HepG2 (cell line): ENCODE measurements around the gene CCNYL1. TPM values are rescaled to one million over a fixed set of nuclear protein-coding genes. Genes with fewer than 3 reads are reported as not detected.

Source experiments
- BORCS8-MEF2B ChIP-seq: sonication (generic); formaldehyde crosslinking; IDR thresholded peaks from 2 replicates; pipeline ENCODE4 v1.8.0; 2022; ENCODE audit warnings: mild to moderate bottlenecking, missing genetic modification reagents
- CEBPG ChIP-seq: IDR thresholded peaks from 2 replicates; pipeline ENCODE4 v1.6.1; 2016
- JUN ChIP-seq: sonication (generic); formaldehyde crosslinking; IDR thresholded peaks from 2 replicates; pipeline ENCODE4 v1.4.0; 2020; ENCODE audit warnings: mild to moderate bottlenecking, missing genetic modification reagents
- MAZ ChIP-seq, 2 experiments: sonication (generic) in 1 of 2; formaldehyde crosslinking in 1 of 2; IDR thresholded peaks; 2 replicates each; pipeline versions ENCODE4 v1.5.0 to v1.6.1; 2012 to 2020; ENCODE audit warnings: low read depth in 2 of 2, mild to moderate bottlenecking in 2 of 2, borderline replicate concordance in 1 of 2, improper control_type of control experiment in 1 of 2, low read length in 1 of 2, missing genetic modification reagents in 1 of 2, moderate library complexity in 1 of 2
- MXI1 ChIP-seq: IDR thresholded peaks from 3 replicates; pipeline ENCODE4 v1.6.1; 2012; ENCODE audit warnings: low read depth, low read length, inconsistent platforms, borderline replicate concordance
- POGZ ChIP-seq: sonication (generic); formaldehyde crosslinking; IDR thresholded peaks from 2 replicates; pipeline ENCODE4 v1.4.0; 2020; ENCODE audit warnings: mild to moderate bottlenecking, missing genetic modification reagents
- POLR2A ChIP-seq, 2 experiments: IDR thresholded peaks; 2 replicates each; pipeline ENCODE4 v1.6.1; 2011; ENCODE audit warnings: low read depth in 2 of 2, low read length in 2 of 2, mild to moderate bottlenecking in 1 of 2, moderate library complexity in 1 of 2; ENCODE audit not compliant: insufficient read depth in 1 of 2
- PRPF4 ChIP-seq: fragments of 200-400 bp; formaldehyde crosslinking; IDR thresholded peaks from 2 replicates; pipeline ENCODE4 v1.6.1; 2016; ENCODE audit warnings: low read length, low read depth; ENCODE audit not compliant: poor library complexity, severe bottlenecking
- SALL2 ChIP-seq: sonication (generic); formaldehyde crosslinking; IDR thresholded peaks from 2 replicates; pipeline ENCODE4 v1.8.1; 2023; ENCODE audit warnings: mild to moderate bottlenecking, missing genetic modification reagents, inconsistent platforms
- ZBTB21 ChIP-seq: sonication (generic); formaldehyde crosslinking; IDR thresholded peaks from 2 replicates; pipeline ENCODE4 v1.4.0; 2020; ENCODE audit warnings: missing genetic modification reagents
- ZFP36L1 ChIP-seq: sonication (generic); formaldehyde crosslinking; IDR thresholded peaks from 2 replicates; pipeline ENCODE4 v1.8.0; 2022; ENCODE audit warnings: mild to moderate bottlenecking, missing genetic modification reagents, moderate library complexity
- ZFP41 ChIP-seq: sonication (generic); formaldehyde crosslinking; IDR thresholded peaks from 2 replicates; pipeline ENCODE4 v1.4.0; 2020; ENCODE audit warnings: mild to moderate bottlenecking, missing genetic modification reagents, borderline replicate concordance
- ZNF253 ChIP-seq: sonication (generic); formaldehyde crosslinking; IDR thresholded peaks from 2 replicates; pipeline ENCODE4 v1.8.0; 2022; ENCODE audit warnings: mild to moderate bottlenecking, missing genetic modification reagents, borderline replicate concordance
- ZNF317 ChIP-seq: sonication (generic); formaldehyde crosslinking; IDR thresholded peaks from 2 replicates; pipeline ENCODE4 v1.5.0; 2020; ENCODE audit warnings: mild to moderate bottlenecking, missing genetic modification reagents
- ZNF354B ChIP-seq: sonication (generic); formaldehyde crosslinking; IDR thresholded peaks from 2 replicates; pipeline ENCODE4 v1.8.0; 2022; ENCODE audit warnings: mild to moderate bottlenecking, missing genetic modification reagents
- ZNF441 ChIP-seq: sonication (generic); formaldehyde crosslinking; IDR thresholded peaks from 2 replicates; pipeline ENCODE4 v1.7.0; 2021; ENCODE audit warnings: missing genetic modification reagents, borderline replicate concordance
- ZNF547 ChIP-seq: sonication (generic); formaldehyde crosslinking; IDR thresholded peaks from 2 replicates; pipeline ENCODE4 v1.5.1; 2020; ENCODE audit warnings: mild to moderate bottlenecking, missing genetic modification reagents
- ZNF569 ChIP-seq: sonication (generic); formaldehyde crosslinking; IDR thresholded peaks from 2 replicates; pipeline ENCODE4 v1.5.0; 2020; ENCODE audit warnings: mild to moderate bottlenecking, missing genetic modification reagents, moderate library complexity, borderline replicate concordance
- ZNF7 ChIP-seq: IDR thresholded peaks from 2 replicates; pipeline ENCODE4 v1.6.1; 2016; ENCODE audit warnings: missing biosample characterization, missing genetic modification reagents
- ZNF772 ChIP-seq: sonication (generic); formaldehyde crosslinking; IDR thresholded peaks from 2 replicates; pipeline ENCODE4 v1.5.0; 2020; ENCODE audit warnings: mild to moderate bottlenecking, missing genetic modification reagents
- ZNF879 ChIP-seq: sonication (generic); formaldehyde crosslinking; IDR thresholded peaks from 2 replicates; pipeline ENCODE4 v1.8.1; 2023; ENCODE audit warnings: missing genetic modification reagents
- ZSCAN9 ChIP-seq: IDR thresholded peaks from 2 replicates; pipeline ENCODE4 v1.6.1; 2016; ENCODE audit warnings: borderline replicate concordance
- polyA plus RNA-seq, 8 experiments: library from polyadenylated mRNA; depleted of rRNA in 3 of 8; stranded (reverse) in 7 of 8; unstranded in 1 of 8; fragments of >200 nt; fragmentation: Illumina TruSeq in 4 of 8; extraction: Trizol in 4 of 8; gene quantifications; 2 replicates each; pipeline versions ENCODE4 v1.2.1 to v1.2.3, GENCODE V29; 2011 to 2016; ENCODE audit warnings: low read depth in 4 of 8, missing spikeins in 1 of 8, mixed read lengths in 1 of 8; ENCODE audit not compliant: insufficient read depth in 1 of 8
- total RNA-seq, 5 experiments: library from RNA; depleted of rRNA; stranded (reverse); fragments of >200 nt; fragmentation: Illumina TruSeq; extraction: Trizol; gene quantifications; 2 replicates each; pipeline ENCODE4 v1.2.3, GENCODE V29; 2016; ENCODE audit warnings: low read depth in 1 of 5
- TF ChIP-seq, protein P1 (sequence below), 2 experiments: fragments of 450-650 bp in 1 of 2; sonication (generic) in 1 of 2; formaldehyde crosslinking; IDR thresholded peaks; 2 replicates each; pipeline versions ENCODE4 v1.5.0 to v1.8.0; 2020 to 2022; ENCODE audit warnings: mild to moderate bottlenecking in 1 of 2, missing genetic modification reagents in 1 of 2
- TF ChIP-seq, protein P2 (sequence below): sonication (generic); formaldehyde crosslinking; IDR thresholded peaks from 2 replicates; pipeline ENCODE4 v1.4.0; 2020; ENCODE audit warnings: mild to moderate bottlenecking, missing genetic modification reagents

Gene CCNYL1
- total and polyA plus RNA-seq, 2 of the 13 experiments (the other 11 are each of a cell fraction or from before 2014, with no cell fraction given), result 12.5 to 16.2 TPM

DNA sequence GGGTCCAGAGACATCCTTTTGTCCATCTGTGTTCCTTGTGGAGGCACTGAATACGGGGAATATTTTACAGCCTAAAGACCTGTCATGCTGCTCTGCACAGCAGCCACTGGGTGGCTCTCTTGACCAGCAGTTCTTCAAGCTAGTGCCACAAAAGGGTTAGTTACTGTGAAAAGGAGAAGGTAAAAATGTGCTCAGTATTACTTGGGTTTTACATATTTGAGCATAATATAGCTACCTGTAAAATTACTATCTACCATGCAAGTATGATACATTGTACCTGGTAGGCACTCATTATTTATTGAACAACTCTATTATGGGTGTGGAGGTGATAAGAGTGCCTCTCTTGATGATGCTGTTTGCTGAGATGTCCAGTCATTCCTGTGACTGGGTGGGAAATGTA, 34.7 kb downstream of the CCNYL1 start (continued):
- TF ChIP-seq, protein P1, sequence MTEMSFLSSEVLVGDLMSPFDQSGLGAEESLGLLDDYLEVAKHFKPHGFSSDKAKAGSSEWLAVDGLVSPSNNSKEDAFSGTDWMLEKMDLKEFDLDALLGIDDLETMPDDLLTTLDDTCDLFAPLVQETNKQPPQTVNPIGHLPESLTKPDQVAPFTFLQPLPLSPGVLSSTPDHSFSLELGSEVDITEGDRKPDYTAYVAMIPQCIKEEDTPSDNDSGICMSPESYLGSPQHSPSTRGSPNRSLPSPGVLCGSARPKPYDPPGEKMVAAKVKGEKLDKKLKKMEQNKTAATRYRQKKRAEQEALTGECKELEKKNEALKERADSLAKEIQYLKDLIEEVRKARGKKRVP (CRISPR knock-in tag; IDR thresholded peaks at IDR 0.05), result peak in 1 of 2 experiments; percentile 37; a peak in 1 of 4 replicates
- TF ChIP-seq ZSCAN9 (CRISPR knock-in tag) (peak; percentile 78), POGZ (0 out of 2 replicates have a peak, but pooled peaks have one; percentile 10), BORCS8-MEF2B (CRISPR knock-in tag) (no peak), PRPF4 (no peak), JUN (CRISPR knock-in tag) (peak; percentile 46; the same call in 1 of the 2 replicates), CEBPG (CRISPR knock-in tag) (no peak), ZNF354B (no peak), MXI1 (no peak; the same call in 2 of the 3 replicates), ZFP41 (no peak), ZNF879 (CRISPR knock-in tag) (no peak), ZFP36L1 (CRISPR knock-in tag) (no peak), MAZ (IDR thresholded peaks at IDR 0.05; ENCODE audit: borderline replicate concordance, low read depth, low read length) (no peak), MAZ (CRISPR knock-in tag; IDR thresholded peaks at IDR 0.05; ENCODE audit: low read depth) (no peak), ZNF253 (CRISPR knock-in tag) (no peak), ZNF772 (no peak), ZNF547 (no peak), ZNF7 (CRISPR knock-in tag) (no peak), POLR2A (IDR thresholded peaks at IDR 0.05; ENCODE audit: insufficient read depth in 1 of 2, low read depth in 2 of 2, low read length in 2 of 2) (no peak), ZBTB21 (CRISPR knock-in tag) (no peak), ZNF317 (no peak), ZNF441 (CRISPR knock-in tag) (no peak), ZNF569 (CRISPR knock-in tag) (peak; percentile 37; the same call in 1 of the 2 replicates), SALL2 (CRISPR knock-in tag) (no peak)
- TF ChIP-seq, protein P2, sequence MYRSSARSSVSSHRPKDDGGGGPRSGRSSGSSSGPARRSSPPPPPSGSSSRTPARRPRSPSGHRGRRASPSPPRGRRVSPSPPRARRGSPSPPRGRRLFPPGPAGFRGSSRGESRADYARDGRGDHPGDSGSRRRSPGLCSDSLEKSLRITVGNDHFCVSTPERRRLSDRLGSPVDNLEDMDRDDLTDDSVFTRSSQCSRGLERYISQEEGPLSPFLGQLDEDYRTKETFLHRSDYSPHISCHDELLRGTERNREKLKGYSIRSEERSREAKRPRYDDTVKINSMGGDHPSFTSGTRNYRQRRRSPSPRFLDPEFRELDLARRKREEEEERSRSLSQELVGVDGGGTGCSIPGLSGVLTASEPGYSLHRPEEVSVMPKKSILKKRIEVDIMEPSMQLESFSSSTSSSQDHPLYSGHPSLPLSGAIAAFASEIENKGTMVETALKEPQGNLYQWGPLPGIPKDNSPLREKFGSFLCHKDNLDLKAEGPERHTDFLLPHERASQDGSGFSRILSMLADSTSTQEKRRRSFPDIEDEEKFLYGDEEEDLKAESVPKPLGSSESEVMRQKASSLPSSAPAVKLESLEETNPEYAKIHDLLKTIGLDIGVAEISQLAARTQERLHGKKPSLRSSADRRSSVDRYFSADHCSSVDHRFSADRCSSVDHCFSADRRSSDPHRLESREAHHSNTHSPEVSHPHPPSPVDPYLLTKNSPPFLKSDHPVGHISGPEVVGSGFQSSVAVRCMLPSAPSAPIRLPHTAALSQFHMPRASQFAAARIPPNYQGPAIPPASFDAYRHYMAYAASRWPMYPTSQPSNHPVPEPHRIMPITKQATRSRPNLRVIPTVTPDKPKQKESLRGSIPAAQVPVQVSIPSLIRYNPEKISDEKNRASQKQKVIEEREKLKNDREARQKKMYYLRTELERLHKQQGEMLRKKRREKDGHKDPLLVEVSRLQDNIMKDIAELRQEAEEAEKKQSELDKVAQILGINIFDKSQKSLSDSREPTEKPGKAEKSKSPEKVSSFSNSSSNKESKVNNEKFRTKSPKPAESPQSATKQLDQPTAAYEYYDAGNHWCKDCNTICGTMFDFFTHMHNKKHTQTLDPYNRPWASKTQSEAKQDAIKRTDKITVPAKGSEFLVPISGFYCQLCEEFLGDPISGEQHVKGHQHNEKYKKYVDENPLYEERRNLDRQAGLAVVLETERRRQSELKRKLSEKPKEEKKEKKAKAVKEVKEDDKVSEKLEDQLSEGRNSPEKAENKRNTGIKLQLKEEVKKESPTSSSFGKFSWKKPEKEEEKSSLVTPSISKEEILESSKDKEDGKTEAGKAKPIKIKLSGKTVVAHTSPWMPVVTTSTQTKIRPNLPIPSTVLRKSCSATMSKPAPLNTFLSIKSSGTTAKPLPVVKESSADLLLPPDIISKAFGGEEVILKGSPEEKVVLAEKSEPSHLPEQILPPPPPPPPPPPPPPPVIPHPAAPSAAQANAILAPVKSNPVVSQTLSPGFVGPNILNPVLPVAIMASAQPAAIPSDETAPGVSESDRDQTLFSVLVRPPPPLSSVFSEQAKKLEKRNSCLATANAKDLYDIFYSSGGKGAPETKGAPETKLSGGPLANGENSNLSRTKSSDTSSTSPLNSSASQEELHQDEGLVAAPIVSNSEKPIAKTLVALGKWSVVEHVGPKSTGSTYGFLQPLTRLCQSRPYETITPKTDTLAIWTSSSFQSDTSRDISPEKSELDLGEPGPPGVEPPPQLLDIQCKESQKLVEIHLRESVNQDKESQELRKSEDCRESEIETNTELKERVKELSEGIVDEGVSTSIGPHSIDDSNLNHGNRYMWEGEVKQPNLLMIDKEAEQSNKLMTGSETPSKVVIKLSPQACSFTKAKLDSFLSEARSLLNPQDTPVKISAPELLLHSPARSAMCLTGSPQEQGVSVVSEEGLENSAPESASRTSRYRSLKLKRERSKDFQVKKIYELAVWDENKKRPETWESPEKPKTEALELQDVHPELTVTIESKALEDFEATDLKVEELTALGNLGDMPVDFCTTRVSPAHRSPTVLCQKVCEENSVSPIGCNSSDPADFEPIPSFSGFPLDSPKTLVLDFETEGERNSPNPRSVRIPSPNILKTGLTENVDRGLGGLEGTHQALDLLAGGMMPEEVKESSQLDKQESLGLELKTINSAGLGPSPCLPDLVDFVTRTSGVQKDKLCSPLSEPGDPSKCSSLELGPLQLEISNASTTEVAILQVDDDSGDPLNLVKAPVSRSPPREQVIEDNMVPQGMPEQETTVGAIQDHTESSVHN (CRISPR knock-in tag), result no peak
